ENCODE measurements around the gene TECTA.

The TECTA gene

GRCh38 chr11:121180183-121180582 lies 79.1 kb downstream of the TECTA start:
- no peak for DNase-seq

GRCh38 chr11:121188776-121189175 lies 87.7 kb downstream of the TECTA start:
- DNase-seq = no peak

GRCh38 chr11:121191818-121192217 lies 90.8 kb downstream of the TECTA start:
- no peak for DNase-seq

- DNase-seq = peak; percentile 54
These were observed 93.9 kb downstream of the TECTA start for GRCh38 chr11:121194731-121195596.

GRCh38 chr11:121198491-121198890 lies 97.4 kb downstream of the TECTA start:
- DNase-seq = no peak

- DNase-seq = no peak
These were observed 98.5 kb downstream of the TECTA start for GRCh38 chr11:121199516-121199915.

GRCh38 chr11:121206810-121207209 lies 105.8 kb downstream of the TECTA start:
- DNase-seq = no peak

GRCh38 chr11:121207485-121208115 lies 106.6 kb downstream of the TECTA start:
- no peak for DNase-seq

- DNase-seq = no peak
These were observed 109.5 kb downstream of the TECTA start for GRCh38 chr11:121210445-121211080.

- no peak for DNase-seq
These were observed 110.6 kb downstream of the TECTA start for GRCh38 chr11:121211626-121212025.

GRCh38 chr11:121212536-121213361 lies 111.7 kb downstream of the TECTA start:
- no peak for DNase-seq

- no peak for DNase-seq
These were observed 112.4 kb downstream of the TECTA start for GRCh38 chr11:121213362-121213893.

GRCh38 chr11:121214861-121215260 lies 113.8 kb downstream of the TECTA start:
- no peak for DNase-seq

GRCh38 chr11:121221496-121222200 lies 120.6 kb downstream of the TECTA start:
- DNase-seq = no peak

GRCh38 chr11:121223161-121223560 lies 122.1 kb downstream of the TECTA start:
- DNase-seq = no peak

- no peak for DNase-seq
These were observed 124.3 kb downstream of the TECTA start for GRCh38 chr11:121225382-121225781.

- DNase-seq = no peak
These were observed 125.6 kb downstream of the TECTA start for GRCh38 chr11:121226415-121227263.

- DNase-seq = no peak
These were observed 127.8 kb downstream of the TECTA start for GRCh38 chr11:121228851-121229250.

GRCh38 chr11:121229495-121230215 lies 128.6 kb downstream of the TECTA start:
- no peak for DNase-seq

- DNase-seq = no peak
These were observed 130.7 kb downstream of the TECTA start for GRCh38 chr11:121231576-121232278.

Measured in KG1 (cell line).